H9 (cell line): ENCODE measurements around the gene PDE5A. TPM values are rescaled to one million over a fixed set of nuclear protein-coding genes. Genes with fewer than 3 reads are reported as not detected.

Experiments
- DNase-seq: peaks from one replicate; pipeline ENCODE4 v3.0.0-alpha.2; 2017
- H2AFZ ChIP-seq: one replicate; pipeline ENCODE4 v1.6.1; 2013; ENCODE audit warnings: mild to moderate bottlenecking, low read length, control low read depth, moderate library complexity
- H2AK5ac ChIP-seq: 2 replicates; pipeline ENCODE4 v1.6.1; 2013; ENCODE audit warnings: low read length, control low read depth, mixed read lengths; ENCODE audit not compliant: insufficient read length
- H2BK120ac ChIP-seq: one replicate; pipeline ENCODE4 v1.6.1; 2013; ENCODE audit warnings: low read depth, mild to moderate bottlenecking, low read length, control low read depth, inconsistent platforms; ENCODE audit not compliant: poor library complexity, severe bottlenecking
- H2BK12ac ChIP-seq: 2 replicates; pipeline ENCODE4 v1.6.1; 2013; ENCODE audit warnings: low read length, control low read depth, mixed read lengths, low read depth; ENCODE audit not compliant: insufficient read length
- H2BK15ac ChIP-seq: 2 replicates; pipeline ENCODE4 v1.6.1; 2013; ENCODE audit warnings: low read depth, low read length, control low read depth
- H2BK20ac ChIP-seq: one replicate; pipeline ENCODE4 v1.6.1; 2013; ENCODE audit warnings: low read depth, mild to moderate bottlenecking, low read length, control low read depth, inconsistent platforms; ENCODE audit not compliant: poor library complexity, severe bottlenecking
- H2BK5ac ChIP-seq: 2 replicates; pipeline ENCODE4 v1.6.1; 2013; ENCODE audit warnings: low read length, control low read depth, mixed read lengths; ENCODE audit not compliant: insufficient read length
- H3K14ac ChIP-seq: 2 replicates; pipeline ENCODE4 v1.6.1; 2013; ENCODE audit warnings: low read length, control low read depth; ENCODE audit not compliant: insufficient read depth
- H3K18ac ChIP-seq: 2 replicates; pipeline ENCODE4 v1.6.1; 2013; ENCODE audit warnings: low read depth, mild to moderate bottlenecking, mixed read lengths, low read length, control low read depth; ENCODE audit not compliant: insufficient read length
- H3K23ac ChIP-seq: 2 replicates; pipeline ENCODE4 v1.6.1; 2013; ENCODE audit warnings: low read length, control low read depth, mixed read lengths, low read depth; ENCODE audit not compliant: insufficient read length
- H3K23me2 ChIP-seq: 2 replicates; pipeline ENCODE4 v1.6.1; 2013; ENCODE audit warnings: low read depth, mild to moderate bottlenecking, mixed read lengths, low read length, control low read depth; ENCODE audit not compliant: insufficient read length, poor library complexity, severe bottlenecking
- H3K27ac ChIP-seq: 2 replicates; pipeline ENCODE4 v1.5.1; 2013; ENCODE audit warnings: low read length, control low read depth, mixed read lengths, low read depth; ENCODE audit not compliant: insufficient read length
- H3K27me3 ChIP-seq: 2 replicates; pipeline ENCODE4 v1.6.1; 2013; ENCODE audit warnings: low read length, control low read depth, inconsistent platforms; ENCODE audit not compliant: insufficient read depth
- H3K4ac ChIP-seq: 2 replicates; pipeline ENCODE4 v1.6.1; 2013; ENCODE audit warnings: low read depth, mild to moderate bottlenecking, control low read depth, inconsistent platforms, low read length, moderate library complexity
- H3K4me1 ChIP-seq: 2 replicates; pipeline ENCODE4 v1.6.1; 2013; ENCODE audit warnings: low read length, control low read depth, inconsistent platforms; ENCODE audit not compliant: insufficient read depth
- H3K4me2 ChIP-seq: 2 replicates; pipeline ENCODE4 v1.6.1; 2013; ENCODE audit warnings: low read length, control low read depth, mixed read lengths; ENCODE audit not compliant: insufficient read length, insufficient read depth
- H3K56ac ChIP-seq: 2 replicates; pipeline ENCODE4 v1.6.1; 2013; ENCODE audit warnings: low read depth, mild to moderate bottlenecking, mixed read lengths, low read length, control low read depth; ENCODE audit not compliant: insufficient read length
- H3K79me1 ChIP-seq: 2 replicates; pipeline ENCODE4 v1.6.1; 2013; ENCODE audit warnings: low read depth, mild to moderate bottlenecking, moderate library complexity, low read length, control low read depth, inconsistent platforms; ENCODE audit not compliant: insufficient read depth, poor library complexity, severe bottlenecking
- H3K79me2 ChIP-seq: 2 replicates; pipeline ENCODE4 v1.6.1; 2013; ENCODE audit warnings: low read length, control low read depth, inconsistent platforms; ENCODE audit not compliant: insufficient read depth
- H3K9ac ChIP-seq: 2 replicates; pipeline ENCODE4 v1.6.1; 2013; ENCODE audit warnings: low read length, control low read depth, mixed read lengths; ENCODE audit not compliant: insufficient read length; ENCODE audit errors: extremely low read depth
- H3K9me3 ChIP-seq: one replicate; pipeline ENCODE4 v1.6.1; 2013; ENCODE audit warnings: low read depth, low read length, inconsistent platforms; ENCODE audit not compliant: control insufficient read depth
- H3T11ph ChIP-seq: one replicate; pipeline ENCODE4 v1.6.1; 2013; ENCODE audit warnings: mild to moderate bottlenecking, low read length, control low read depth, inconsistent platforms
- H4K20me1 ChIP-seq: one replicate; pipeline ENCODE4 v1.6.1; 2013; ENCODE audit not compliant: control insufficient read depth, insufficient read length, insufficient read depth
- H4K5ac ChIP-seq: 2 replicates; pipeline ENCODE4 v1.6.1; 2013; ENCODE audit warnings: low read depth, mild to moderate bottlenecking, mixed read lengths, low read length, control low read depth; ENCODE audit not compliant: insufficient read length
- H4K8ac ChIP-seq: replicated peaks from 2 replicates; pipeline ENCODE4 v1.6.1; 2013; ENCODE audit warnings: low read length, control low read depth, mixed read lengths, low read depth; ENCODE audit not compliant: insufficient read length
- H4K91ac ChIP-seq: 2 replicates; pipeline ENCODE4 v1.6.1; 2013; ENCODE audit warnings: low read depth, mild to moderate bottlenecking, moderate library complexity, mixed read lengths, low read length, control low read depth; ENCODE audit not compliant: insufficient read length
- H3K27ac Mint-ChIP-seq, 3 experiments: 2 replicates in 2 of 3; 3 replicates in 1 of 3; pipeline ENCODE4 v1.8.0; 2020 to 2021; ENCODE audit warnings: mixed read lengths in 3 of 3, mild to moderate bottlenecking in 1 of 3, moderate library complexity in 1 of 3
- H3K27me3 Mint-ChIP-seq: 2 replicates; pipeline ENCODE4 v1.8.0; 2021; ENCODE audit warnings: low read depth, mild to moderate bottlenecking, moderate library complexity, mixed read lengths
- H3K36me3 Mint-ChIP-seq, 3 experiments: 2 replicates in 2 of 3; 3 replicates in 1 of 3; pipeline ENCODE4 v1.8.0; 2020 to 2021; ENCODE audit warnings: low read depth in 3 of 3, mixed read lengths in 3 of 3; ENCODE audit not compliant: insufficient read depth in 1 of 3
- H3K4me1 Mint-ChIP-seq, 2 experiments: 2 replicates each; pipeline ENCODE4 v1.8.0; 2020; ENCODE audit warnings: mixed read lengths in 2 of 2
- H3K4me3 Mint-ChIP-seq, 2 experiments: 2 replicates in 1 of 2; 3 replicates in 1 of 2; pipeline ENCODE4 v1.8.0; 2020 to 2021; ENCODE audit warnings: mild to moderate bottlenecking in 2 of 2, mixed read lengths in 2 of 2, moderate library complexity in 1 of 2
- H3K9me3 Mint-ChIP-seq, 2 experiments: 2 replicates in 1 of 2; 3 replicates in 1 of 2; pipeline ENCODE4 v1.8.0; 2020; ENCODE audit warnings: mild to moderate bottlenecking in 2 of 2, mixed read lengths in 2 of 2, moderate library complexity in 1 of 2
- CTCF ChIP-seq: fragments of 200-600 bp; sonication (generic); conservative IDR thresholded peaks from 3 replicates; pipeline ENCODE4 v1.8.0; 2021; ENCODE audit warnings: antibody characterized with exemption, mild to moderate bottlenecking
- total RNA-seq: library from RNA; stranded (reverse); gene quantifications from 2 replicates; pipeline ENCODE4 v1.2.1, GENCODE V29; 2021

PDE5A gene
- total RNA-seq, 1 experiment from 2014 or later = 15.7 TPM

DNA sequence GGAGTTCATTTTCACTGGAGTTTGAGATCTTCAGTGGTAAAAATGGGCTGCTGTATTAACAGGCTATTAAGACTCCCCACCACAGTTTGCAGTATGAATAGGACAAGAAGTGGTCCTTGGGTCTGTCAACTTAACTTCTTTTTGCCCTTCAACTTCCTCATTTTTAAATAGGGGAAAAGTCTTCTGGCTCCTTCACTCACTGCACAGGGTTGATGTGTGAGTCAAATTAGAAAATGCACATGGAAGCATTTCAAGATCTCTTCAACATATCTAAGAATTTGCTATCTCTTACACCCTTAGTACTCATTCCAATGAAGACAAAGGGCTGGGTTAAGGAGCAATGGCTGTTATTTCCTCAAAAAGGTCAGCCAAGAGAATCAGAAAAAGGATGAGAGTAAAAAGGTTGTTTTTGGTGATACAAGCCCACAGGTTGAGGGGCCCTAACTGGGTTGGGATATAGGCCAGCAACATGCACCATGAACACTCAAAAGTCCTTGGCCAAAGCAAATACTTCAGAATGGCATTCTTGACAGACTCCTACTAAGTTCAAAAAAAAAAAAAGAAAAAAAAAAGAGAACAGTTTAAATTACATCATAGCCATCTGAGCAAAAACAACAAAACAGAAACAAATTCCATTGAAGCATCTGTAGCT, 13.4 kb downstream of the PDE5A start:
- Histone ChIP-seq H3K79me2 (no peaks in the 10 kb centered on the region; the same call in 1 of the 2 replicates), H3K56ac (no peak overlapping the region), H4K8ac (no peak overlapping the region), H3K9ac (no peak overlapping the region), H2BK20ac (no peak overlapping the region), H3K4me2 (no peak overlapping the region), H2BK12ac (no peak overlapping the region), H3K27ac (no peak overlapping the region), H3K4ac (no peak overlapping the region), H3K23ac (no peak overlapping the region), H2AK5ac (no peak overlapping the region), H3K18ac (no peak overlapping the region), H2BK120ac (no peak overlapping the region), H2BK15ac (no peak overlapping the region), H2BK5ac (no peak overlapping the region), H3T11ph (no peak overlapping the region), H3K23me2 (no peaks in the 10 kb centered on the region), H2AFZ (no peak overlapping the region), H3K9me3 (no peaks in the 10 kb centered on the region), H4K5ac (no peak overlapping the region), H3K4me1 (no peaks in the 10 kb centered on the region), H4K20me1 (no peaks in the 10 kb centered on the region), H3K79me1 (peaks cover 3% of the 10 kb centered on the region), H4K91ac (no peak overlapping the region), H3K14ac (no peak overlapping the region), H3K27me3 (no peaks in the 10 kb centered on the region)
- no peak overlapping the region; a peak in 1 of 7 replicates for H3K27ac Mint-ChIP-seq
- TF ChIP-seq CTCF = no peak
- no peaks in the 10 kb centered on the region for H3K27me3 Mint-ChIP-seq
- DNase-seq = no peak
- 0 out of 4 replicates have a peak, but pooled peaks cover 0 to 3% of the 10 kb centered on the region in 2 experiments for H3K4me1 Mint-ChIP-seq
- no peak overlapping the region for H3K4me3 Mint-ChIP-seq
- H3K9me3 Mint-ChIP-seq = peaks cover 0 to 2% of the 10 kb centered on the region in 2 experiments; a peak in 1 of 5 replicates
- H3K36me3 Mint-ChIP-seq = peaks cover 2 to 6% (median 5%) of the 10 kb centered on the region in 3 experiments; a peak in 6 of 7 replicates
